ENCODE data around the gene ZNF563.

- TF ChIP-seq POLR2AphosphoS5 (IDR thresholded peaks at IDR 0.05) (no peak), CTCF (IDR thresholded peaks at IDR 0.05 in 8 of 11, conservative IDR thresholded peaks at IDR 0.05 in 3 of 11) (no peak)
These were observed 47.0 kb upstream of the ZNF563 start for GRCh38 chr19:12380444-12380737.

Measured in spleen (tissue), 7 donors.